ENCODE measurements around the gene ISG20L2.
"Not testable (repeated sequence)": the region's sequence is repeated elsewhere in the genome, so short reads cannot be mapped to it uniquely, and the experiment has no call there.

ISG20L2 gene, protein sequence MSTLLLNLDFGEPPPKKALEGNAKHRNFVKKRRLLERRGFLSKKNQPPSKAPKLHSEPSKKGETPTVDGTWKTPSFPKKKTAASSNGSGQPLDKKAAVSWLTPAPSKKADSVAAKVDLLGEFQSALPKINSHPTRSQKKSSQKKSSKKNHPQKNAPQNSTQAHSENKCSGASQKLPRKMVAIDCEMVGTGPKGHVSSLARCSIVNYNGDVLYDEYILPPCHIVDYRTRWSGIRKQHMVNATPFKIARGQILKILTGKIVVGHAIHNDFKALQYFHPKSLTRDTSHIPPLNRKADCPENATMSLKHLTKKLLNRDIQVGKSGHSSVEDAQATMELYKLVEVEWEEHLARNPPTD

DNA sequence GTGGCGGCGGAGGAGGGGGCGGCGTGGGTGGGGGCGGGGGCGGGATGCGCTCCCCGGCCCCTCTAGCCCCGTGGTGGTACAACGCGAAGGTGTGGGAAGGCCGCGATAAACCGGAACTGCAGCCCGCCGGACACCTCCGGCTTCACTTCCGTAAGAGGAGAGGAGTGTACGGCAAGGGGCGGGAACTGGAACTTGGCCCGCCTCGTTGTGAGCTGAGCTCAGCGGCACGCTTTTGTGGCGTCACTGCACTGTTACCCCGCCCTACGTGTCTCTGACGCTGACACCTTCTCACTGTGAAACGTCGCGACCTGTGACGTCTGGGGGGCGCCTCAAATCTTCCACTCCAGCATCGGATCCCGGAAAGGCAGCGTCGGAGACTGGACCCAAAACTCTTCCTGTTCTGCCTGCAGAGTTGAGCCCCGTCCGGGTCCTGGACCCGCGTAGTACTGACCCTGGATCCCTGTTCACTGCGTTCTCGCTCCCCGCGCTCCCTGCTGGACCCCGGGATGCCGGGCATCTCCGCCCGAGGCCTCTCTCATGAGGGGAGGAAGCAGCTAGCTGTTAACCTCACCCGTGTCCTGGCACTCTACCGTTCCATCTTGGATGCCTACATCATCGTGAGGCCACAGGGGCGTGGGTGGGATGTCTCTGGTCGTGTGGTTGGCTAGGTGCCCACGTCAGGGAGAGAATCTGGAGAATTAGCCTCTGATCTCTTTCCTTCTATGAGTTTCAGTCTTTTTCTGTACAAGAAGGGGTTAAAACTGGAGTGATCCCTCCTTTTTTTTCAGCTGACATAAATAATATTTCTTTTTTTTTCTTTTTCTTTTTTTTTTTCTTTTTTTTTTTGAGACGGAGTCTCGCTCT is at the start of gene ISG20L2:
TSS of gene ISG20L2 (minus strand) at position 168 of the 864 bp plus-strand sequence. CDS start 1,114 bp downstream, outside the sequence.
- peak; percentile 98 for DNase-seq

DNA sequence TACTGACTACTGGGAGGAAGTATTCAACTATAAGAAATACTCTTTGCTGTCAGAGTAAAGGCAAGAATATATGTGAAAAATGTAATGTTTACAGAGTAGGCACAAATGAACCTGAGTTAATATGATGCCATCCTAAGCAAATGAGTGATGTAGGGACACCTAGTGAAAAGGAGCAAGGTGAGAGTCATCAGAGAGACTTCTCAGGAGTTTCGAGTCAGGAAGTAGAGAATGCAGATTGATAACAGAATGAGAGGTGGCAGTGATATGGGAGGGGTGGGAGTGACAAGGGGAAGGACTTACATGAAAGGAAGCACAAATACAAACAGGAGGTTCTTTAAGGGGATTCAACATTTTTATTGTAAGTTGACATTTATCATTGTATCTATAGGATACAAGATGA is 49.0 kb upstream of the ISG20L2 start:
- DNase-seq: no peak

DNA sequence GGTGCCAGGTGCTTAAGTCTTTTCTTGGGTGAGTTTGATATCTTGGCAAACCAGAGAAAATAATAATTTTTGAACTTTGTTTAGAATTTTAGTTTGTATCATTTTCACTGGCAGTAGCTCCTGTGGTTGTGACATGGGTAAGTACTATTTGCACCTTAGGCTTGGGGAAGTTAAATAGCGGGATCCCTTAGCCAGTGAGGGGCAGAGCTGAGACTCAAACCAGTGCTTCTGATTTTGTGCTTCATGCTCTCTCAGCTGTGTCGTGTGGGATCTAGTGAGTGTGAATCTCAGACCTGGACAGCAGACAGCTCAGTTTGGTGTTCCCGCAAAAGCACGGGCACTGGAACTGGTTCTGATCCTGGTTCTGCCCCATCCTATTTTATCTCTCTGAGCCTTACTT is 48.4 kb upstream of the ISG20L2 start:
- DNase-seq: no peak

DNA sequence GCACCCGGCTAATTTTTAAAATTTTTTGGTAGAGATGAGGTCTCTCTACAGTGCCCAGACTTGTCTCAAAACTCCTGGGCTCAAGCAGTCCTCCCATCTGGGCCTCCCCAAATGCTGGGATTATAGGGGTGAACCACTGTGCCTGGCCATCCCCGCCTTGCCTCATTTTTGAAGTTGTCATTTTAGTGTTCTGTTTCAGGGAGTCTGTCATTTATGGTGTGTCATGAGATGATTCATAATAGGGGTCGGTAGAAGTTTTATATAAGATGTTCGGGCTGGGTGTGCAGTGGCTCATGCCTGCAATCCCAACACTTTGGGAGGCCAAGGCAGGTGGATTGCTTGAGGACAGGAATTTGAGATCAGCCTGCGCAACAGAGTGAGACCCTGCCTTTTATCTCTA is 47.2 kb upstream of the ISG20L2 start:
- DNase-seq: peak; percentile 36

DNA sequence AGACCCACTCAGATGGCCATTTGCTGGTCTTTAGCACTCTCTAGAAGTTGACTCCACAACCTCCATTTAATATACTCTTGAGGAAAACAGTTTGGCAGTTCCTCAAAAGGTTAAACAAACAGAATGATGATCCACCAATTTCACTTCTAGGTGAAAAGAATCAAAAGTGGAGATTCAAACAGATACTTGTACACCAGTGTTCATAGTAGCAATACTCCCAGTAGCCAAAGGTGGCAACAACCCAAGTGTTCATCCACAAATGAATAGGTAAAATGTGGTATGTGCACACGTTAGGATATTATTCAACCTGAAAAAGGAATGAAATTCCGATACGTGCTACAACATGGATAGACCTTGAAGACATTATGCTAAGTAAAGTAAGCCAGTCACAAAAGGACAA is 45.0 kb upstream of the ISG20L2 start:
- peak; percentile 65 for DNase-seq

DNA sequence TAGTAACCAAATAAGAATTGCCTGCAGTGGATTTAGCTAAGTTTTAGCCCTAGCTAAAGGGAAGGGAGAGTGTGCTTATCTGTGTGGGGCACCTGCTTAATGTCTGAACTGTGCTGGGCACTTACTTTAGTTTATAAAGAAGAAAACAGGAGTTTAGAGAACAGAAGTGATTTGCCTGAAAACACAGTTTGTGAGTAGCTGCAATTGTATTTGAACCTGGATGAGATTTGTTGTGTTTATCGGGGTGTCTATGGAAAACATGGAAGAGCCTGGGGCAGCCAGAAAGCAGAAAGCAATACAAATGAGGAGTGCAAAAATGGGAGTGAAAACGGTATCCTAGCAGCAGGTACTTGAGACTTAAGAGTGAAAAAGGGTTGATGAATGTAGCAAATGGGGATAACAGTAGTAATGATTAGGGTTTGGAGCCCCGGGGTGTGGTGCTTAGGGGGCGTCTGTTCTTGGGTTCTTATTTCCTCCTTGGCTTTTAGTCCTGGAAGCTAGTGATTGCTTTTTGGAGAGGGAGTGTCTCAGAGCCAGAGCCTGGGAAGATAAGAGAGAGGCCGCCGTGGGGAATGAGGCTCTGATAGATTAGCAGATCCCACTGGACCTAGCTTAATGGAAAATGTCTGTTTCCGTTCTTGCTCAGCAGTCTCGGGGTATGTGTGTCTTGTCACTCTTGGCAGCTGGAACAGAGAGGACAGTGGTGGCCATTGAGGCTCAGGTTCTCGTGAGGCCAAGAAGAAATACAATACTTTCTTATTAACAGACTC is 44.3 kb upstream of the ISG20L2 start:
- DNase-seq: no peak

DNA sequence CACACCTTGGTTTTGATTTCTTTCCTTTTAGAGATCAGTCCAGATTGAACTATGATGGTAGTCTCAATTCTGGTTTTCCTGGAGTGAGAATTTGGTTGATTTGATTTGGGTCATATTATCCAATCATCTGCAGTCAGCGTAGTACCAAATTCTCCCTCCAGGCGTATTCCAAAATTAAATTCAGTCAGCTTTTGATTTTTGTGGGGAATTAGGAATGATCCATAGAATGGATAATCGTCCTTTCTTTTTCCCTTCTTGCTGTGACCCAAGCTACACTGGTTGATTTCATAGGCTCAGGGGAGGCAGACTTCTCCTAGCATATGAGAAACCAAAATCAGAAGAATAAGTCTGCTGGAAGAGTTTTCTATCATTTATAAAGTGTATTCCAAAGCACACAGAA is 43.7 kb upstream of the ISG20L2 start:
- no peak for DNase-seq

DNA sequence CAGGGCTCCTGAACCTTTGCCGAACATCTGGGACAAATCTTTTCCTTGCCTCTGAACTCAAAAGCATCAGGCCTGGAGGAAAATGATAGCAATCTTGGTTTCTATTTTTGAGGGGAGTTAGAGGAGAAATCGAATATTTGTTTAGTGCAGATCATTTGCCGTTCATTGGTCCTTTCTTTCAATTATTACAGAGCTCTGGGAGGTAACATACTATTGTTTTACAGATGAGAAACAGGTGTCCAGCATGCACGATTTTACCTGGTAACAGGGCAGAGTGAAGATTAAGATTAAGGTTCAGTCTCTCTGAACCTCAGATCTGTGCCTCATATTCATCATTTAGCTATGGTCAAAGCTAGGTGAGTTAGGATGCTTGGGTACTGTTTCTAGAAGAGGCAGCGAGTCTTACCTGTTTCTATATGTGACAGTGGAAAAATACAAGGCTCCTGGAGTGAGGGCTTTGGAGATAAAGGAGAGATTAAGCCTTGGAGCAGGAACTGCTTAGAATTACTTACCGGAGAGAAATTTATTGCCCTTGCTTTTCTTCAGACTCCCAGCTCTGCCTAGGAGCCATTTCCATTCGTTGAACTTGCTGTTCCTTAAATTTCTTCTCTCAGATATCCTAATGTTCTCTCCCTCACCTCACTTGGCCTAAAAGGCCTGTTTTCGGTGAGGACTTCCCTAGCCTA is 40.2 kb upstream of the ISG20L2 start:
- no peak for DNase-seq

DNA sequence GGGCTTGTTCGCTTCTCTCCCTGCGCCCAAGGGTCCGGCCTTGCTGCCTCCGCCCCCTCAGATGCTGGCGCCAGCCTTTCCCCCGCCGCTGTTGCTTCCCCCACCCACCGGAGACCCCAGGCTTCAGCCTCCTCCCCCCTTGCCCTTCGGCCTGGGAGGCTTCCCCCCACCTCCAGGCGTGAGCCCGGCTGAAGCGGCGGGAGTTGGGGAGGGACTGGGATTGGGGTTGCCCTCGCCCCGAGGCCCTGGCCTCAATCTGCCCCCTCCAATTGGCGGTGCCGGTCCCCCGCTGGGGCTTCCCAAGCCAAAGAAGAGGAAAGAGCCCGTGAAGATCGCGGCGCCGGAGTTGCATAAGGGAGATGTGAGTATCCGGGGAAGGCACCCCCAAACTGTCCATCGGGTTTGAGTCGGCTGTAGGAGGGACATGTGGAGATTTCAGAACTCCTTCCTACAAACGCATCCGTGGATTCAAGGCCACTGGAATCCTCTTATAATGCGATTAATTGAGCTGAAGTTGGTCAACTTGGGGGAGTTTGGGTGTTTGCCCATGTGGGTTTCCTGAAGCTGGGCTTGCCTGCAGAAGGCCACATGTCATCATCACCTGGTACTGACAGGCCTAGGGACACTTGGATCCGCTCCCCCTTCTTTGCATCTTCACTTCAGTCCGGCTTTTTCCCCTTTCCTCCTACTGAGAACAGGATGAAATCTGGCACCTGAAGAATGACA is 39.5 kb upstream of the ISG20L2 start:
- DNase-seq: no peak

DNA sequence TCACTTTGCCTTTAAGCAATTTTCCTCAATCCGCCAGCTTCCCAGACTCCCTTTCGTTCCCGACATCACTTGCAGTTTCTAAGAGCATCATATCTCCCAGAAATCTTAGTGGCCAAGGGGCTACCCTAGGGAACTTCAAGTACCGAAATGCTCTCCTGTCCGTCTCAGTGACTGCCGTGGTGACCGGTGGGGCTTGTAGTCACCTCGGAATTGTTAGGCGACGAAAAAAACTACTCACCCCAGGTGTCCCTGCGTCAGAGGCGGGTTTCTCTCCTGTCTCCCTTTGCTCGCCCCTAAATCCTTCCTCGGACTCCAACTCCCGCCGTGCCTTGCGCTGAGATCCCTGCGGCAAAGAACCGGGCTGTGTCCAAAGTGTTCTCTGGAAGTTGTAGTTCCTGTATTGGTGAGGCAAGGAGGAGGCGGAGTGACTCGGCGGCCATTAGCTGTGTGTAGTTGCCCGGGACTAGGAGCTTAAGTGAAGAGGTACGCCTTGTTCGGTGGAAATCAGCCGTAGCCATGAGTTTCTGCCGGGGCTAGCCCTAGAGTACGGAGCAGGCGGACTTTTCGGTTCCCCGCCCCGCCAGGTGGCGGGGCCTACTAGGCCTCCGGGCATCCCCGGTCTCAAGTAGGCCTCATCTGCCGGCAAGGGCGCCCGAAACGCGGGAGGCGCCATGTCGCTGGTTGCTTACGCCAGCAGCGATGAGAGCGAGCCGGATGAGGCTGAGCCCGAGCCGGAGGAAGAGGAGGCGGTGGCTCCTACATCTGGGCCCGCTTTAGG is 38.7 kb upstream of the ISG20L2 start, which contains the start of gene PRCC:
TSS of gene PRCC (plus strand) at position 435 of the 778 bp plus-strand sequence. CDS start at position 672, 237 bp downstream.
- peak; percentile 99 for DNase-seq

DNA sequence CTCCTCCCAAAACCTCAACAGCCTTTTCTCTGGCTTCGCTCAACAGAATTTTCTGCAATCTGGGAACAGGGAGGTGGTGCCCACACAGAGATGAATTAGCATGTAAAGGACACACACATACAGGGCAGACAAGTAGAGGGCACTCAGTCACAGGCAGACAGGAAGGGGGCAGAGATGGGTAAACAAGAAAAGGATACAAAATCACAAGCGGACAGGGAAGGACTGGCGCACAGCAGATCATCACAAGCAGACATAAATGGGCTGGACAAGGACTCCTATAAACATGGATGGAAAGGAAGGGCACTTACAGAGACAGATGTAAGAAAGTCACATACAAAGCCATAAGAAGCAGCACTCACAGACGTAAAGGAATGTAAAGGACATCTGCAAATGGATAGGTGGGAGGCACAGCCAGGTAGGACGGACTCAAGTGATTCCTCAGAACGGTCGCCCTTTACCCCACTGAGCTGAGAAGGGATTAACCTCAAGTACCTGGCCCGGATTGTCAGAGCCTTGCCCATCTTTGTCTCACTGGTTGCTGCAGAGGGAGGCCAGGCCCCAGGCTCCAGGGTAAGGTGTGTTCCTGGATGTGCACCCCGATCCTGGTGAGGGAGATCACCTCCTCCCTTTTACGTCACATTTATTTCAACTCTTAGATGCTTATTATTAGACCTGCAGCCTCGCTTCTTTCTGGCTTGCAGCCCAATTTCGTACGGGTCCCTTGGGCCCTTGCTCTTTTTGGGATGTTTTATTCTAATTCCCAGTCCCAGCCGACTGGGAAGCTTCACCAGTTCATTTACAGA is 37.9 kb upstream of the ISG20L2 start:
- no peak for DNase-seq

DNA sequence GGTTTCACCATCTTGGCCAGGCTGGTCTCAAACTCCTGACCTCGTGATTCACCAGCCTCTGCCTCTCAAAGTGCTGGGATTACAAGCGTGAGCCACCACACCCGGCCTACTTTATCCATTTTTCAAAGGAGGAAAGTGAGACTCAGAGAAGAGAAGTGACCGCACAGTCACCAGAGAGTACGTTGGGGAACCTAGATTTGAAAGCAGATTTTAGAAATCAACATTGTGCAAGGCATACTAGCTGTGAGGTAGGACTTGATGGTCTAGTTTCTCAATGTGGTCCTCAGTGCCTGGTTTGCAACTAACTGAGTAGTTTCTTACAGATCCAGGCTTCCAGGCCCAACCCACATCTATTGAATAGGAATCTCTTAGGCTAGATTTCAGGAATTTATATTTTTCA is 37.1 kb upstream of the ISG20L2 start:
- no peak for DNase-seq

DNA sequence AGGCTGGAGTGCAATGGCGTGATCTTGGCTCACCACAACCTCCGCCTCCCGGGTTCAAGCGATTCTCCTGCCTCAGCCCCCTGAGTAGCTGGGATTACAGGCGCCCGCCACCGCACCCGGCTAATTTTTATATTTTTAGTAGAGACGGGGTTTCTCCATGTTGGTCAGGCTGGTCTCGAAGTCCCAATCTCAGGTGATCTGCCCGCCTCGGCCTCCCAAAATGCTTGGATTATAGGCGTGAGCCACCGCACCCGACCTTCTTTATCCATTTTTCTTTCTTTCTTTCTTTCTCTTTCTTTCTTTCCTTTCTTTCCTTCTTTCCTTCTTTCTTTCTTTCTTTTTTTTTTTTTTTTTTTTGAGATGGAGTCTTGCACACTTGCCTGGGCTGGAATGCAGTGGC is 36.6 kb upstream of the ISG20L2 start:
- not testable (repeated sequence) for DNase-seq

DNA sequence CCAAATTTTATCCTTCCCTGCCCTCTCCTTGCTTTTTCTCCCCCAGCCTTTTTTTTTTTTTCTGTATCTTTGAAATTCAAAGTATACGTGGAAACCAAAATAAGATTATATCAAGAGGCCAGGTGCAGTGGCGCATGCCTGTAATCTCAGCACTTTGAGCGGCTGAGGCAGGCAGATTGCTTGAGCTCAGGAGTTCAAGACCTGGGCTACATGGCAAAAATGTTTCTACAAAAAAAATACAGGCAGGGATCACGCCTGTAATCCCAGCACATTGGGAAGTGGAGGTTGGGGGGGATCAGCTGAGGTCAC is 32.2 kb upstream of the ISG20L2 start:
- no peak for DNase-seq

DNA sequence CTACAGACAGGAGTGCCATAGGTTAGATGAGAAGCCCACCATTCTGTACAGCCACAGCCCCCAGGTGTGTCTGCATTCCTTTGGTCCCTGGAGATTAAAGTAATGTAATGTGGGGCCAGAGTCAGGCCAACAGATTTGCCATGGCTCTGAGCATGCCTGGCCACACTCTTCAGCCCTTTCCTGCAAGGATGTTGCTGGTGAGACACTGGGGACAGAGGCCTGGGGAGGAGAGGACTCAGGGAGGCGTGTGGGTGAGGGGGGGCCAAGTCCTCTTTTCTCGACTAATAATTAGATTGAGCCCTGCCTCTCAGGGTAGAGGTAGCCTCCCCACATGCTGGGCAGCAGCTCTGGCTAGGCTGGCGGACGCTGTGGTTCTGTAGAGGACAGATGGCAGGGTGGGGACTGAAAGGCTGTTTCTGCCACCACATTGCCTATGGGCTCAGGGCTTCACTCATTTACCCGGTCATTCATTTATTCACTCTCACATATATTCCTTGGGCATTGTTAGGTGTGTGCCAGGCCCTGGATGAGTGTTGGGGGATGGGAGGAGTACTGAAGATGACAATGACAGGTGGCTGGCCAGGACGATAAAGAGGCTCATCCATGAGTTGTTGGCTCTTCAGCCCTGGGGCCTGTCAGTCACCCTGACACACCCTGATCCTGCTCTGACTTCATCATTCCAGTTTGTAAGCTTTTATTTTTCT is 31.7 kb upstream of the ISG20L2 start:
- DNase-seq: no peak

DNA sequence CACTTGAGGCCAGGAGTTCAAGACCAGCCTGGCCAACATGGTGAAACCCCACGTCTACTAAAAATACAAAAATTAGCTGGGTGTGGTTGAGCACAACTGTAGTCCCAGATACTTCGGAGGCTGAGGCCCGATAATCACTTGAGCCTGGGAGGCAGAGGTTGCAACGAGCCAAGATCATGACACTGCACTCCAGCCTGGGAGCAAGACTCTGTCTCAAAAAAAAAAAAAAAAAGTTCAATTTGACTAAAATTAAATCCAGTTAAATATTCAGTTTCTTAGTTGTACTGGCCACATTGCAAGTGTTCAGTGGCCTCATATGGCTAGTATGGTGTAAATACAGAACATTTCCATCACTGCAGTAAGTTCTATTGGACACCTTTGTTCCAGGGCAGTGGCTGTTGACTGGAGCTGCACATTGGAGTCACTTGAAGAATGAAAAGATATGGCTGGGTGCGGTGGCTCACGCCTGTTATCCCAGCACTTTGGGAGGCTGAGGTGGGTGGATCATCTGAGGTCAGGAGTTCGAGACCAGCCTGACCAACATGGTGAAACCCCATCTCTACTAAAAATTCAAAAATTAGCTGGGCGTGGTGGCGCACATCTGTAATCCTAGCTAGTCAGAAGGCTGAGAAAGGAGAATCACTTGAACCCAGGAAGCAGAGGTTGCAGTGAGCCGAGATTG is 29.1 kb upstream of the ISG20L2 start:
- not testable (repeated sequence) for DNase-seq

DNA sequence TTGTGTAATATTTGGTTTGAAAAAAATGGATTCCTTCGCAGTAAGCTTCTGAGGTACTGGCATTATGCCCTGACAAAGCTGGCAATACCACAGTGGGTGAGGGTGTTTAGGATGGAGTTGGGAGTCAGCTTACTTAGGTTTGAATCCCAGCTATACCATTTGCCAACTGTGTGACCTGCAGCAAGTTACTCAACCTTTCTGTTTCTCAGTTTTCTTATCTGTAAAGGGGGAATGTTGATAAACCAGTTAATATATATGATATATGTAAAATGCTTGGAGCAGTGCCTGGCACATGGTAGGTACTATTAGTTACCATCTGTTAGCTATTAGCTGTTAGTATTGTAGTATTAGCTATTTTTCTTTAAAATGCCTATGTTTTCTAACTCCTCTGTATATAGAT is 27.8 kb upstream of the ISG20L2 start:
- DNase-seq: no peak

DNA sequence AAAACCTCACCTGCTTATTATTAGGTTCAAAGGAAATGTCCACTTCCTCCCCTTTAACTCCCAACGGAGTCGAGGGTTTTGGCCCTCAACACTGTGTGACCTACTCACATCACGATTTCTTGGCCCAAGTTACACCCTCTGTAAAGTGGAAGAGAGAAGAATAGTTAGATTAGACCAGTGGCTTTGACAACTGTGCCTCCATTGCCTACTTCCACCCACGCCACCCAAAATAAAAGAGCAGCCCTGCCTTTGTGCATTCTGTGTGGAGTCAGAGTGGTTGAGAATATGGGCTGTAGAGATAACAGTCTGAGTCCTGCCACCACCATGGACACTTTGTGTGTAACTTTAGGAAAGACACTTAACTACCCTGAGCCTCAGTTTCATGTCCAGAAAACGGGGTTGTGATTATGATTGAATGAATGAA is 27.0 kb upstream of the ISG20L2 start:
- DNase-seq: no peak

DNA sequence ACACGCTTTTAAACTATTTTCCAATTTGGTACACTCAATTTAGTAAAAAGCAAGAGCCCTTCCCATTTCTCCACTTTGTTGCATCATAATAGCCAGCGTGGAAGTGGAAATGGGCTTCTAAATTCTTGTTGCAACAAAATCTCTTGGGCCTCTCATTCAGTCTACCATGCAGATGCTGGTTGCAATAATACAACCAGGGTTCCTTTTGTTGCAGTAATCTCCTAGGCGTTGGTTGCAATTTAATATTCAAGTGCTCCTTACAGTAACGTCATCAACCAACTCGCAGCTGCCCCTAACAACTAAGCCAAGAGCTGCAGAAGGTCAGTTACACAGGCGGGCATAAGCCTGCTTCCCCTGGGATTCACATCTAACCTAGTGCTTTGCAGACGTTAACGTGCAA is 25.7 kb upstream of the ISG20L2 start:
- no peak for DNase-seq

Data from activated CD4-positive, alpha-beta T cell treated with anti-CD3 and anti-CD28 coated beads, Interleukin-10, Interleukin-2, amounts not matched to agents 100 ng/mL and 50 ng/mL, durations not matched to agents 16 hours and 8 hours (primary cell).